HEK293 (cell line): ENCODE data around the gene AJUBA.

Experiments used
- CTCF ChIA-PET: fragments of 350-600 bp; formaldehyde crosslinking; extraction: SDS; loops from one replicate; lab custom pipeline; 2021; ENCODE audit warnings: antibody characterized with exemption; lab: Yijun Ruan, JAX
- POLR2A ChIA-PET: fragments of 300-600 bp; formaldehyde crosslinking; extraction: SDS; loops from one replicate; lab custom pipeline; 2020; ENCODE audit warnings: antibody characterized with exemption, inconsistent platforms; lab: Yijun Ruan, JAX
- H3K27ac ChIP-seq: fragments of 200-500 bp; sonication (Bioruptor generic); 2 replicates; pipeline ENCODE4 v1.5.1; 2014; ENCODE audit warnings: low read depth, low read length, control low read depth, inconsistent platforms; ENCODE audit errors: extremely low read depth
- H3K36me3 ChIP-seq, 2 experiments: fragments of 200-500 bp in 1 of 2; sonication (Bioruptor generic) in 1 of 2; 1 replicate in 1 of 2; 2 replicates in 1 of 2; pipeline ENCODE4 v1.5.1; 2014 to 2017; ENCODE audit warnings: inconsistent platforms in 2 of 2, low read length in 2 of 2; ENCODE audit not compliant: control insufficient read depth in 2 of 2, insufficient read depth in 1 of 2
- H3K4me1 ChIP-seq: fragments of 200-500 bp; sonication (Bioruptor generic); 2 replicates; pipeline ENCODE4 v1.5.1; 2014; ENCODE audit warnings: mild to moderate bottlenecking, low read length, inconsistent platforms; ENCODE audit not compliant: control insufficient read depth, insufficient read depth
- H3K4me3 ChIP-seq: 2 replicates; pipeline ENCODE4 v1.5.1; 2011; ENCODE audit warnings: low read depth, mild to moderate bottlenecking, control low read depth, low read length, moderate library complexity
- H3K9me3 ChIP-seq: fragments of 200-500 bp; sonication (Bioruptor generic); 2 replicates; pipeline ENCODE4 v1.5.1; 2014; ENCODE audit warnings: low read depth, low read length, inconsistent platforms; ENCODE audit not compliant: control insufficient read depth, insufficient read depth
- HIC1 ChIP-seq: fragments of 450-650 bp; formaldehyde crosslinking; IDR thresholded peaks from 2 replicates; pipeline ENCODE4 v1.5.1; 2016; ENCODE audit warnings: missing biosample characterization, missing genetic modification characterization
- KLF1 ChIP-seq: fragments of 450-650 bp; formaldehyde crosslinking; IDR thresholded peaks from 2 replicates; pipeline ENCODE4 v1.5.1; 2016; ENCODE audit warnings: missing biosample characterization, missing genetic modification characterization
- KLF7 ChIP-seq: fragments of 450-650 bp; formaldehyde crosslinking; IDR thresholded peaks from 2 replicates; pipeline ENCODE4 v1.5.1; 2016; ENCODE audit warnings: missing biosample characterization, missing genetic modification characterization, borderline replicate concordance
- PATZ1 ChIP-seq: fragments of 450-650 bp; formaldehyde crosslinking; IDR thresholded peaks from 2 replicates; pipeline ENCODE4 v1.5.1; 2016; ENCODE audit warnings: missing biosample characterization, missing genetic modification characterization
- PRDM2 ChIP-seq: fragments of 450-650 bp; formaldehyde crosslinking; IDR thresholded peaks from 2 replicates; pipeline ENCODE4 v1.5.1; 2016; ENCODE audit warnings: missing biosample characterization, missing genetic modification characterization, borderline replicate concordance
- ZBTB10 ChIP-seq: fragments of 450-650 bp; formaldehyde crosslinking; IDR thresholded peaks from 2 replicates; pipeline ENCODE4 v1.5.1; 2016; ENCODE audit warnings: missing biosample characterization, missing genetic modification characterization
- ZBTB7A ChIP-seq: fragments of 450-650 bp; formaldehyde crosslinking; IDR thresholded peaks from 2 replicates; pipeline ENCODE4 v1.5.1; 2016; ENCODE audit warnings: low read depth, missing biosample characterization, missing genetic modification characterization
- ZNF10 ChIP-seq: fragments of 450-650 bp; formaldehyde crosslinking; IDR thresholded peaks from 2 replicates; pipeline ENCODE4 v1.5.1; 2017; ENCODE audit warnings: missing biosample characterization, missing genetic modification characterization
- ZNF114 ChIP-seq: fragments of 450-650 bp; formaldehyde crosslinking; IDR thresholded peaks from 2 replicates; pipeline ENCODE4 v1.5.0; 2017; ENCODE audit warnings: missing biosample characterization, missing genetic modification characterization
- ZNF513 ChIP-seq: fragments of 450-650 bp; IDR thresholded peaks from 2 replicates; pipeline ENCODE4 v1.5.1; 2018; ENCODE audit warnings: missing biosample characterization, missing genetic modification characterization
- ZNF623 ChIP-seq: fragments of 450-650 bp; formaldehyde crosslinking; IDR thresholded peaks from 2 replicates; pipeline ENCODE4 v1.5.1; 2016; ENCODE audit warnings: missing biosample characterization, missing genetic modification characterization
- ZNF701 ChIP-seq: fragments of 450-650 bp; formaldehyde crosslinking; IDR thresholded peaks from 2 replicates; pipeline ENCODE4 v1.5.1; 2016; ENCODE audit warnings: missing biosample characterization, missing genetic modification characterization
- ZNF707 ChIP-seq: fragments of 450-650 bp; formaldehyde crosslinking; IDR thresholded peaks from 2 replicates; pipeline ENCODE4 v1.5.1; 2016; ENCODE audit warnings: missing biosample characterization, missing genetic modification characterization
- ZSCAN18 ChIP-seq: fragments of 450-650 bp; formaldehyde crosslinking; IDR thresholded peaks from 2 replicates; pipeline ENCODE4 v1.5.1; 2016; ENCODE audit warnings: missing biosample characterization, missing genetic modification characterization
- ZSCAN5A ChIP-seq: fragments of 450-650 bp; formaldehyde crosslinking; IDR thresholded peaks from 2 replicates; pipeline ENCODE4 v1.5.1; 2016; ENCODE audit warnings: missing biosample characterization, missing genetic modification characterization

AJUBA gene

DNA sequence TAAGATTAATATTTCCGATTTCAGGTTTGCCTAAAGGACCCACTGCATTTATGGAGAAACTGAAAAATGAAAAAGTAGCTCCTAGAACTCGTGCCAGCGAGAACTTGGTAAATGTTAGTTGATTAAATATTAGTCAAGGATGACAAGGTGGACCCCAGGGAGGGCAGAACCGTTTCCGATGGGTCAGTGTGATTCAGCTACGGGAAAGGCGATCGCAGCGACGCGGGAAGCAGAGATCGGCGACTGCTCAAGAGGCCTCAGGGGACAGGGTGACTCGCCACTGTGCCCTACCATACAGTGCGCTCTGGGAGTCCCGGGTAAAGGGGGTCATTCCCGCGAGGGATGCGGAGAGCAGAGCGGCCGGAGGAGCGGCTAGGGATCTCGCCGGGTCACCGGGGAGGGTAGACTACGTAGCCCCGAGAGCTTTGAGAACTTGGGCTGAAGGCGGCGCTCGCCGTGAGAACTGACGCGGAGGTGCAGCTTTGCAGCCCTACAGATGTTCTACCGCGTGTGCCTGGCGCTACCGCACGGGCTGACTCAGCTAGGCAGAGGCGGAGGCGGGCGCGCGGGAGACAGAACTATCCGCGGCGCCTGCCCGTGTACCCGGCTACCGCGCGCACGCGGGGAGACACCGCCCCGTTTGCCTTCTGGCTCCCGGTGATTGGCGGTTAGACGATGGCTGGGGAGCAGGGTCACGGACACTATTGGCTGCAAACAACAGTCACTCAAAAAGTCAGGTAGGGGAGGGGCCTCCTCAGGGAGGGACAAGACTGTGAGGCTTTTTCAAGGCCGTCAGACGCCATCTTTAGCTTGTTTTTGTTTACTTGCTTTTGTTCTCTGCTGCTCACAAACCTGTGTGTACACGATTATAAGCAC, 24.4 kb upstream of the AJUBA start:
- Histone ChIP-seq H3K4me1 (peaks cover 8% of the 10 kb centered on the region; the same call in 1 of the 2 replicates), H3K36me3 (no peaks in the 10 kb centered on the region), H3K27ac (peak overlapping the region; percentile 91), H3K4me3 (peak overlapping the region; percentile 52), H3K9me3 (no peaks in the 10 kb centered on the region)
- POLR2A ChIA-PET, result interaction anchor here (0.7 to 3.5 kb wide), 21 partner anchors 10 to 295 kb away, joined by 3 to 50 read pairs (median 6); partner anchors contain the start of genes ACIN1, AJUBA, C14orf119 and CDH24
- CTCF ChIA-PET, result interaction anchor here (0.6 to 4.0 kb wide), 22 partner anchors 8 to 93 kb away, joined by 3 to 53 read pairs (median 4); partner anchors contain the start of genes AJUBA and CDH24
- TF ChIP-seq HIC1 (tag by site-specific recombination) (no peak), ZNF623 (tag by site-specific recombination) (0 out of 2 replicates have a peak, but pooled peaks have one; percentile 17), ZSCAN18 (tag by site-specific recombination) (no peak), ZBTB10 (tag by site-specific recombination) (peak; percentile 84), ZNF513 (0 out of 2 replicates have a peak, but pooled peaks have one; percentile 11), ZNF707 (no peak), KLF1 (tag by site-specific recombination) (peak; percentile 54), KLF7 (no peak; the same call in 1 of the 2 replicates), ZBTB7A (tag by site-specific recombination) (no peak), ZNF701 (tag by site-specific recombination) (no peak), ZNF114 (tag by site-specific recombination) (no peak), ZNF10 (peak; percentile 79), ZSCAN5A (tag by site-specific recombination) (0 out of 2 replicates have a peak, but pooled peaks have one; percentile 83), PATZ1 (peak; percentile 84), PRDM2 (tag by site-specific recombination) (no peak)
